Spinal cord (tissue), 10 donors: ENCODE measurements around the gene CYB5R3. TPM values are rescaled to one million over a fixed set of nuclear protein-coding genes. Genes with fewer than 3 reads are reported as not detected.
"Not testable (repeated sequence)": the region's sequence is repeated elsewhere in the genome, so short reads cannot be mapped to it uniquely, and the experiment has no call there.

Source experiments
- DNase-seq, 6 donors: peaks; one replicate each; pipeline versions ENCODE4 v3.0.0 to v3.0.0-alpha.2; 2013 to 2015; ENCODE audit warnings: low spot score in 6 of 6, low read depth in 4 of 6
- H3K27ac ChIP-seq: one replicate; pipeline ENCODE4 v1.5.1; 2013; ENCODE audit warnings: low read depth, low read length, control low read depth
- H3K27me3 ChIP-seq: one replicate; pipeline ENCODE4 v1.6.1; 2013; ENCODE audit warnings: low read length; ENCODE audit not compliant: control insufficient read depth, insufficient read depth
- H3K36me3 ChIP-seq: one replicate; pipeline ENCODE4 v1.6.1; 2013; ENCODE audit warnings: low read length; ENCODE audit not compliant: control insufficient read depth, insufficient read depth
- H3K4me1 ChIP-seq: one replicate; pipeline ENCODE4 v1.6.1; 2013; ENCODE audit warnings: low read length; ENCODE audit not compliant: control insufficient read depth, insufficient read depth
- H3K4me3 ChIP-seq: one replicate; pipeline ENCODE4 v1.5.1; 2013; ENCODE audit warnings: low read depth, low read length, control low read depth
- H3K9me3 ChIP-seq: one replicate; pipeline ENCODE4 v1.6.1; 2013; ENCODE audit warnings: low read length; ENCODE audit not compliant: control insufficient read depth, insufficient read depth
- WGBS: methylation state at CpG from one replicate; pipeline ENCODE4 v1.1.5; 2013; ENCODE audit warnings: missing lambda C conversion rate; ENCODE audit not compliant: insufficient coverage; 5-methylcytosine and 5-hydroxymethylcytosine counted together
- polyA plus RNA-seq, 2 donors: library from polyadenylated mRNA; unstranded; fragments of 120-200 nt; gene quantifications; one replicate each; pipeline ENCODE4 v1.2.1, GENCODE V29; 2013; ENCODE audit not compliant: insufficient read length in 2 of 2
- total RNA-seq, 2 donors: library from RNA; depleted of rRNA in 1 of 2; stranded (reverse); fragments of 120-200 nt in 1 of 2; fragments of >200 nt in 1 of 2; gene quantifications; one replicate each; pipeline versions ENCODE4 v1.2.3 to v1.2.4, GENCODE V29; 2013 to 2014
- donor health status: healthy.

The CYB5R3 gene
- total and polyA plus RNA-seq, 4 donors: 30.1 to 184 (median 128) TPM

- WGBS: 0% methylated on average over 9 of the region's 22 CpGs
- DNase-seq, H3K27me3 ChIP-seq, H3K27ac ChIP-seq, H3K9me3 ChIP-seq: not testable (repeated sequence)
- peak overlapping the region; percentile 46 for H3K4me3 ChIP-seq
- H3K36me3 ChIP-seq: peaks cover 69% of the 10 kb centered on the region
- peaks cover 15% of the 10 kb centered on the region for H3K4me1 ChIP-seq
These were observed 67.9 kb downstream of the CYB5R3 start for GRCh38 chr22:42581194-42581761.

DNA sequence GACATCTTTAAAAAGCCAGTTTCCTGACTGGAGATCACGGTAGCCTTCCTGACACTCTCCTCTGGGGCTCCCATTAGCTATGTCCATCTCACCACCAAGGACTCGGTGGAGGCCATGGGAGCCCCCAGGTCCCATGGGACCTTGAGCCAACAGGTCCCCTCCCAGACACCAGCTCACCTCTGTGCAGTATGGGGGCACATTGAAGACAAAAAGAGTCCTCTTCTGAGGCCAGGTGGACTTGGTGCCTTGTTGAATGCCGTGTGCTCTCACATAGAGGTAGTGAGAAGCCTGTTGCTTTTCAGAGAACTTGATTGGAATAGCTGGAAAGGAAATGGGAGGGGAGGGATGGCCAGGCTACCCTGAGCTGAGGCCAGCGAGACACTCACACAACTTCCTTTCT, 69.2 kb downstream of the CYB5R3 start:
- H3K36me3 ChIP-seq: peaks cover 67% of the 10 kb centered on the region
- H3K27me3 ChIP-seq, DNase-seq, H3K4me3 ChIP-seq, H3K9me3 ChIP-seq, H3K27ac ChIP-seq: not testable (repeated sequence)
- no CpG with 5 or more reads among the region's 4 CpGs for WGBS
- peaks cover 15% of the 10 kb centered on the region for H3K4me1 ChIP-seq

DNA sequence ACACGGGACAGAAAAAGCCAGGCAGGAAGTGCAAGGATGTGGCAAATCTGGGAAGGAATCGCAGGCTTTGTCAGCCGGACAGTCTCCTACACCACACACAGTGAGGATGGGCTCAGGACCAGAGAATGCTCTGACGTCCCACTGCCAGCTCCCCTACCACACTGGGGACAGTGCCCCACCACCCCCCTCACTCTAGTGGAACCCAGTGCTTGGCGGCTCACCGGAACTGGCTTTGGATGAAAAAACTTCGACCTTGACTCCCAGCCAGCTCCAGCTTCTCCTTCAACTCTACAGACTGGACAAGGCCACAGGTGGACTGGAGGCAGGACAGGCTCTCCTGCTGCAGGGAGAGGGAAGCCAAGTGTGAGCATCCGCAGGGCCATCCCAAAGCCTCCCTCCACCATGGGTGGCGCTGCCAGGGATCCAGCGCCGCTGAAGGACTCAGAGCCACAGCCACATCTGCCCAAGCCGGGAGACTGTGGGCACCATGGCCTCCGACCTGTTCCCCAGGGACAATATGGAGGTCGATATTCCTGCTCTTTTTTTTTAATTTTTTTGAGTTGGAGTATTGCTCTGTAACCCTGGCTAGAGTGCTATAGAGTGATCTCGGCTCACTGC, 71.5 kb downstream of the CYB5R3 start:
- Histone ChIP-seq H3K4me3 (no peak overlapping the region), H3K27ac (no peak overlapping the region), H3K9me3 (no peaks in the 10 kb centered on the region), H3K4me1 (peaks cover 15% of the 10 kb centered on the region), H3K36me3 (peaks cover 63% of the 10 kb centered on the region), H3K27me3 (no peaks in the 10 kb centered on the region)
- 88% methylated on average over 8 of the region's 15 CpGs for WGBS
- DNase-seq: no peak

- peaks cover 10% of the 10 kb centered on the region for H3K4me1 ChIP-seq
- DNase-seq, H3K9me3 ChIP-seq, H3K4me3 ChIP-seq, H3K27ac ChIP-seq, H3K27me3 ChIP-seq: not testable (repeated sequence)
- peaks cover 65% of the 10 kb centered on the region for H3K36me3 ChIP-seq
- WGBS: 96% methylated on average over 3 of the region's 9 CpGs
These were observed 72.1 kb downstream of the CYB5R3 start for GRCh38 chr22:42577141-42577540.

- not testable (repeated sequence) for H3K4me3 ChIP-seq, H3K27ac ChIP-seq, H3K27me3 ChIP-seq, H3K9me3 ChIP-seq, DNase-seq, H3K4me1 ChIP-seq
- 76% methylated on average over 6 of the region's 30 CpGs for WGBS
- H3K36me3 ChIP-seq: peaks cover 74% of the 10 kb centered on the region
These were observed 73.1 kb downstream of the CYB5R3 start for GRCh38 chr22:42575996-42576574.

- H3K27ac ChIP-seq, H3K4me3 ChIP-seq, H3K27me3 ChIP-seq, DNase-seq, H3K4me1 ChIP-seq, H3K9me3 ChIP-seq: not testable (repeated sequence)
- peaks cover 81% of the 10 kb centered on the region for H3K36me3 ChIP-seq
- WGBS: 98% methylated on average over 7 of the region's 21 CpGs
These were observed 74.7 kb downstream of the CYB5R3 start for GRCh38 chr22:42574468-42574867.

- H3K4me1 ChIP-seq, H3K27me3 ChIP-seq, H3K9me3 ChIP-seq, H3K4me3 ChIP-seq, DNase-seq, H3K27ac ChIP-seq: not testable (repeated sequence)
- peaks cover 86% of the 10 kb centered on the region for H3K36me3 ChIP-seq
- no CpG with 5 or more reads among the region's 1 CpG for WGBS
These were observed 75.1 kb downstream of the CYB5R3 start for GRCh38 chr22:42574046-42574445.

DNA sequence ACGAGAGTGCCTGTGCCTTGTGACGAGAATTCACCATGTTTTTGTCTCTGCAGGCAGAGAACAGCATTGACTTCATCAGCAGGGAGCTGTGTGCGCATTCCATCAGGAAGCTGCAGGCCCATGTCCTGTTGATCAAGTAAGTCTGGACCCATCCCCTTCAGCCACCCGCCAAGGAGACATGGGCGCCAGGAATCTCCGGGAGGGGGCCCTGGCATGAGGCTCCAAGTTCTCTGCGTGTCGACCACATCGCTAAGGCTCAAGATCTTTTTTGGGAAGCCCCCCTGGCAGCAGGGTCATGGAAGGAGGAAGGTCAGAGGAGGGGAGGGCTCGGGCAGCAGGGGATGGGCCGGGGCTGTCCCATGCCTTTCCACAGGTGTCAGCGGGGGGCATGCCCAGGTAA, 78.1 kb downstream of the CYB5R3 start:
- not testable (repeated sequence) for H3K4me3 ChIP-seq, H3K9me3 ChIP-seq
- peaks cover 59% of the 10 kb centered on the region for H3K36me3 ChIP-seq

GRCh38 chr22:42570580-42570979, 78.6 kb downstream of the CYB5R3 start:
- WGBS: 79% methylated on average over 5 of the region's 9 CpGs
- not testable (repeated sequence) for H3K27ac ChIP-seq, H3K4me3 ChIP-seq, H3K9me3 ChIP-seq, H3K27me3 ChIP-seq, H3K4me1 ChIP-seq, DNase-seq
- H3K36me3 ChIP-seq: peaks cover 58% of the 10 kb centered on the region

More for the DNA sequence above, 78.1 kb downstream of the CYB5R3 start:
- H3K27ac ChIP-seq, H3K4me1 ChIP-seq, DNase-seq, H3K27me3 ChIP-seq: not testable (repeated sequence)
- WGBS: no CpG with 5 or more reads among the region's 12 CpGs

DNA sequence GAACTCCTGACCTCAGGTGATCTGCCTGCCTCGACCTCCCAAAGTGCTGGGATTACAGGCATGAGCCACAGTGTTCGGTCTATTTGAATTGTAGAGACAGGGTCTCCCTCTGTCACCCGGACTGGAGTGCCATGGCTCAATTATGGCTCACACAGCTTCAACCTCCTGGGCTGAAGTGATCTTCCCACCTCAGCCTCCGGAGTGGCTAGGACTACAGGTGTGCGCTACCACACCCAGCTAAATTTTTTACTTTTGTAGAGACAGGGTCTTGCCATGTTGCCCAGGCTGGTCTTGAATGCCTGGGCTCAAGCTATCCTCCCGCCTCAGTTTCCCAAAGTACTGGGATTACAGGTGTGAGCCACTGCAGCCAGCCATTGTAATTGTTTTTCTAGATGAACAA, 81.2 kb downstream of the CYB5R3 start:
- not testable (repeated sequence) for H3K4me1 ChIP-seq
- H3K36me3 ChIP-seq: peaks cover 46% of the 10 kb centered on the region

More for the DNA sequence above, 81.2 kb downstream of the CYB5R3 start:
- 83% methylated on average over 2 of the region's 6 CpGs for WGBS
- not testable (repeated sequence) for H3K9me3 ChIP-seq, DNase-seq, H3K27me3 ChIP-seq, H3K4me3 ChIP-seq, H3K27ac ChIP-seq
